ENCODE measurements around the gene SLC22A23.

Gene SLC22A23

GRCh38 chr6:3406362-3406821 lies 50.5 kb downstream of the SLC22A23 start:
- no peak for DNase-seq

- DNase-seq = no peak
Measured at GRCh38 chr6:3405679-3406078, 51.2 kb downstream of the SLC22A23 start.

- DNase-seq = no peak
Measured at GRCh38 chr6:3405182-3405518, 51.7 kb downstream of the SLC22A23 start.

- DNase-seq = no peak
Measured at GRCh38 chr6:3403238-3404173, 53.3 kb downstream of the SLC22A23 start.

GRCh38 chr6:3402310-3403237 lies 54.3 kb downstream of the SLC22A23 start:
- DNase-seq = no peak

GRCh38 chr6:3400162-3400561 lies 56.7 kb downstream of the SLC22A23 start:
- DNase-seq = no peak

GRCh38 chr6:3398755-3399696 lies 57.8 kb downstream of the SLC22A23 start:
- no peak for DNase-seq

- peak in 3 of 51 donors; percentile 23 to 51 (median 46) for DNase-seq
Measured at GRCh38 chr6:3398165-3398562, 58.7 kb downstream of the SLC22A23 start.

GRCh38 chr6:3397229-3398164 lies 59.4 kb downstream of the SLC22A23 start:
- DNase-seq = peak in 1 of 51 donors; percentile 51

GRCh38 chr6:3396503-3397180 lies 60.2 kb downstream of the SLC22A23 start:
- DNase-seq = peak in 3 of 51 donors; percentile 13 to 35 (median 26)

- no peak for DNase-seq
Measured at GRCh38 chr6:3394671-3395070, 62.2 kb downstream of the SLC22A23 start.

- no peak for DNase-seq
Measured at GRCh38 chr6:3393836-3394202, 63.0 kb downstream of the SLC22A23 start.

GRCh38 chr6:3392930-3393835 lies 63.7 kb downstream of the SLC22A23 start:
- DNase-seq = no peak

- peak in 1 of 51 donors; percentile 27 for DNase-seq
Measured at GRCh38 chr6:3391902-3392458, 64.9 kb downstream of the SLC22A23 start.

- peak in 17 of 51 donors; percentile 20 to 54 (median 33) for DNase-seq
Measured at GRCh38 chr6:3390698-3391097, 66.2 kb downstream of the SLC22A23 start.

GRCh38 chr6:3389390-3390167 lies 67.3 kb downstream of the SLC22A23 start:
- peak in 30 of 51 donors; percentile 28 to 84 (median 60) for DNase-seq

GRCh38 chr6:3388786-3389185 lies 68.1 kb downstream of the SLC22A23 start:
- DNase-seq = no peak

Data from hypothalamus (tissue), 51 donors.